Trophoblast cell (in vitro differentiated cells and primary cell): ENCODE results near the gene LMOD2.

Experiments
- DNase-seq, 2 donors: peaks; one replicate each; pipeline ENCODE4 v3.0.0-alpha.2; 2016
- H2AFZ ChIP-seq: 2 replicates; pipeline ENCODE4 v1.6.1; 2013; ENCODE audit warnings: low read length, moderate library complexity, mild to moderate bottlenecking; ENCODE audit not compliant: insufficient read depth, poor library complexity
- H2AK5ac ChIP-seq: 2 replicates; pipeline ENCODE4 v1.6.1; 2013; ENCODE audit warnings: mild to moderate bottlenecking, low read length
- H2BK120ac ChIP-seq: 2 replicates; pipeline ENCODE4 v1.6.1; 2013; ENCODE audit warnings: low read length, mild to moderate bottlenecking, moderate library complexity; ENCODE audit not compliant: insufficient read depth, poor library complexity
- H2BK12ac ChIP-seq: 2 replicates; pipeline ENCODE4 v1.6.1; 2013; ENCODE audit warnings: mild to moderate bottlenecking, low read length, moderate library complexity
- H2BK5ac ChIP-seq: 2 replicates; pipeline ENCODE4 v1.6.1; 2013; ENCODE audit warnings: low read length, low read depth, moderate library complexity, mild to moderate bottlenecking; ENCODE audit not compliant: poor library complexity
- H3K14ac ChIP-seq: 2 replicates; pipeline ENCODE4 v1.6.1; 2013; ENCODE audit warnings: mild to moderate bottlenecking, low read length
- H3K18ac ChIP-seq: 2 replicates; pipeline ENCODE4 v1.6.1; 2013; ENCODE audit warnings: mild to moderate bottlenecking, low read length
- H3K23ac ChIP-seq: 2 replicates; pipeline ENCODE4 v1.6.1; 2013; ENCODE audit warnings: low read length
- H3K27ac ChIP-seq: 2 replicates; pipeline ENCODE4 v1.5.1; 2013; ENCODE audit warnings: low read depth, mild to moderate bottlenecking, inconsistent platforms, low read length, moderate library complexity
- H3K27me3 ChIP-seq: 2 replicates; pipeline ENCODE4 v1.6.1; 2013; ENCODE audit warnings: inconsistent platforms, mild to moderate bottlenecking, low read length, moderate library complexity; ENCODE audit not compliant: insufficient read depth
- H3K36me3 ChIP-seq, 2 experiments: 1 replicate in 1 of 2; 2 replicates in 1 of 2; pipeline ENCODE4 v1.6.1; 2013; ENCODE audit warnings: low read length in 2 of 2, mild to moderate bottlenecking in 2 of 2, moderate library complexity in 1 of 2; ENCODE audit not compliant: insufficient read depth in 2 of 2, control insufficient read depth in 1 of 2
- H3K4ac ChIP-seq: 2 replicates; pipeline ENCODE4 v1.6.1; 2013; ENCODE audit warnings: low read depth, mild to moderate bottlenecking, low read length, moderate library complexity
- H3K4me1 ChIP-seq, 2 experiments: 1 replicate in 1 of 2; 2 replicates in 1 of 2; pipeline ENCODE4 v1.6.1; 2013; ENCODE audit warnings: low read length in 2 of 2, mild to moderate bottlenecking in 2 of 2, moderate library complexity in 1 of 2; ENCODE audit not compliant: insufficient read depth in 2 of 2, control insufficient read depth in 1 of 2
- H3K4me2 ChIP-seq: 2 replicates; pipeline ENCODE4 v1.6.1; 2013; ENCODE audit warnings: inconsistent platforms, mild to moderate bottlenecking, low read length, moderate library complexity
- H3K4me3 ChIP-seq: 2 replicates; pipeline ENCODE4 v1.5.1; 2013; ENCODE audit warnings: mild to moderate bottlenecking, low read depth, low read length, inconsistent platforms
- H3K79me1 ChIP-seq: one replicate; pipeline ENCODE4 v1.6.1; 2013; ENCODE audit warnings: low read length
- H3K79me2 ChIP-seq: 2 replicates; pipeline ENCODE4 v1.6.1; 2013; ENCODE audit warnings: low read length, mild to moderate bottlenecking; ENCODE audit not compliant: control insufficient read depth, insufficient read depth, poor library complexity
- H3K9ac ChIP-seq: 2 replicates; pipeline ENCODE4 v1.6.1; 2013; ENCODE audit warnings: mild to moderate bottlenecking, low read length
- H3K9me3 ChIP-seq: 2 replicates; pipeline ENCODE4 v1.6.1; 2013; ENCODE audit warnings: low read depth, mild to moderate bottlenecking, control low read depth, inconsistent platforms, low read length; ENCODE audit not compliant: insufficient read depth
- H4K12ac ChIP-seq: 2 replicates; pipeline ENCODE4 v1.6.1; 2013; ENCODE audit warnings: low read depth, mild to moderate bottlenecking, low read length, moderate library complexity
- H4K8ac ChIP-seq: 2 replicates; pipeline ENCODE4 v1.6.1; 2013; ENCODE audit warnings: low read depth, mild to moderate bottlenecking, low read length, moderate library complexity
- H4K91ac ChIP-seq: one replicate; pipeline ENCODE4 v1.6.1; 2013; ENCODE audit warnings: low read depth, mild to moderate bottlenecking, low read length, moderate library complexity
- WGBS: extraction: QIAGEN DNeasy Blood & Tissue Kit; methylation state at CpG from one replicate; pipeline ENCODE4 v1.1.7; 2013; ENCODE audit warnings: missing lambda C conversion rate; ENCODE audit not compliant: insufficient read length, insufficient coverage; ENCODE audit errors: extremely low coverage; 5-methylcytosine and 5-hydroxymethylcytosine counted together

LMOD2 gene

DNA sequence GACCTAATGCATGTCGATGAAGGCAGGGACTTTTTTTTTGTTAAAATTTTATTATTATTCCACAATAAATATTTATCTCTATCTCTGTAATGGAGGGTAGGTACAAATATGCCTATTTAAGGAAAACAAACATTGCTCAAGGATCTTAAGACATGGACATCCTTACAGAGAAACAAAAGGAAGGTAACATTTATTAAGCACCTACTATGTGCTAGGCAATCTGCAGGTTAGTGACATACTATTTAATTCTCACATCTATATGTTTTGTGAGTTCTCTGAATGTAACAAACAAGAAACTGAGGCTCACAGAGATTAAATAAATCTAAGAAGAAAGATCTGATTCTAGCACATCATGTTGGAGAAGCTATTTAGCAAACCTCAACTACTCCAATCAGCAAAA, 32.1 kb downstream of the LMOD2 start:
- Histone ChIP-seq H3K9me3 (no peaks in the 10 kb centered on the region), H3K23ac (no peak overlapping the region), H4K91ac (no peak overlapping the region), H2BK12ac (no peak overlapping the region), H3K14ac (no peak overlapping the region), H4K12ac (no peak overlapping the region), H3K4ac (no peak overlapping the region), H4K8ac (no peak overlapping the region), H2BK5ac (no peak overlapping the region), H3K27me3 (no peaks in the 10 kb centered on the region), H3K4me2 (no peak overlapping the region), H3K36me3 (peaks cover 5 to 9% of the 10 kb centered on the region in 2 experiments), H3K27ac (no peak overlapping the region), H2BK120ac (no peak overlapping the region), H3K4me3 (no peak overlapping the region), H3K18ac (no peak overlapping the region), H3K4me1 (no peaks in the 10 kb centered on the region), H3K79me1 (no peaks in the 10 kb centered on the region), H3K9ac (no peak overlapping the region), H2AFZ (no peak overlapping the region), H3K79me2 (no peaks in the 10 kb centered on the region), H2AK5ac (no peak overlapping the region)
- DNase-seq: no peak
- no CpG with 5 or more reads among the region's 1 CpG for WGBS

DNA sequence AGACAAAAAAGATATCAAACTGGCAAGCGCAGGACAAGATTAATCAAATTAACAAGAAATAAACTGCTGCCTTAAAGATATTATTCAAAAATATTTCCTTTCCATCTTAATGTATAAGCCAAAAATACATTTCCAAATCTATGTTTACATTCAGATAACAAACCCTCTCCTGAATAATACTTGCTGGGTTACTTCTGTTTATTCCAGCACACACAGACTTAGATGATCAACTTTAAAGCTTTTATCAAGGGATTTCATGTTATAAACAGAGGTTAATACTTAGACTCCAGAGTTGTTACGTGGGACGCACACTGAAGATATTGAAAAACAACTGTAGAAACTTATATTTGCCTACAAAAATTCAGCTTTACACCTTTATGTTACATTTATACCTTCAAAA, 33.6 kb downstream of the LMOD2 start:
- Histone ChIP-seq H3K79me1 (no peaks in the 10 kb centered on the region), H3K79me2 (no peaks in the 10 kb centered on the region), H2BK120ac (no peak overlapping the region), H3K4me1 (no peaks in the 10 kb centered on the region), H4K91ac (no peak overlapping the region), H2BK5ac (no peak overlapping the region), H2BK12ac (no peak overlapping the region), H3K4ac (no peak overlapping the region), H3K36me3 (peaks cover 5 to 9% of the 10 kb centered on the region in 2 experiments), H2AK5ac (no peak overlapping the region), H3K9me3 (no peaks in the 10 kb centered on the region), H3K27me3 (no peaks in the 10 kb centered on the region), H3K14ac (no peak overlapping the region), H3K23ac (no peak overlapping the region), H3K27ac (no peak overlapping the region), H3K9ac (no peak overlapping the region), H4K8ac (no peak overlapping the region), H3K4me3 (no peak overlapping the region), H2AFZ (no peak overlapping the region), H3K4me2 (no peak overlapping the region), H3K18ac (no peak overlapping the region), H4K12ac (no peak overlapping the region)
- no peak for DNase-seq
- WGBS: no CpG with 5 or more reads among the region's 3 CpGs

DNA sequence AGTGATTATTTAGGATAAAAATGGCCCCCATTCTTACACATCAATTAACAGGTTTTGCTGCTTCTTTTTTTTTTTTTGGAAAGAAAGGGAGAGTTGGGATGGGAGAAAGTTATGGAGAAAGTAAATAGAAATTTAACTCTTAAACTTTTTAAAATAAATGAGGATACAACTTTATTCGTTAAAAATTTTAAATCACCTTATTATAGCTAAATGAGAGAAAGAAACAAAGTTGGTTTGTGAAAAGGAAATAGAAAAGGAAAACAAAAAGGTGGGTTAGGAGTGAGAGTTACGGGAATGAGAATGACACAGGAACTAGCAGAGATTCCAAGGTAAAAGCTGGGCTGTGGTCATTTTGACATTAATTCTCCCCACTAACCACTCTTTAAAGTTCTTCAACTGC, 34.9 kb downstream of the LMOD2 start:
- WGBS: 100% methylated on average over 1 of the region's 2 CpGs

DNA sequence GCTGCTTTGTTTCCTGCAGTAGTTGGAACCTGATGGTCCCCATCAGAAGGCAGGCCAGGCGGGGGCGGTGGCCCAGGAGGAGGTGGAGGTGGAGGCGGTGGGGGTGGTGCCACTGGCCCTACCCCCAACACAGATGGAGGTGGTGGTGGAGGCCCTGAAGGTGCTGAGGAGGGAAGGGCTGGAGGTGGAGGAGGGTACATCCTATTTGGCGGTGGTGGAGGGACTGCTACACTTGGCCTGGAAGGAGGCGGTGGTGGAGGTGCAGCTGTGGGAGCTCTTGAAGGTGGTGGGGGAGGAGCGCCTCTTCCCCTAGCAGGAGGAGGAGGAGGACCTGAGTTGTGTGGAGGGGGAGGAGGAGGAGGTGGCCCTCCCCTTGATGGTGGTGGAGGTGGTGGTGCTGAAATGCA, 36.8 kb downstream of the LMOD2 start:
- no CpG with 5 or more reads among the region's 6 CpGs for WGBS
- Histone ChIP-seq H2AK5ac (no peak overlapping the region), H4K12ac (no peak overlapping the region), H3K23ac (no peak overlapping the region), H3K36me3 (peaks cover 5 to 9% of the 10 kb centered on the region in 2 experiments), H3K9ac (no peak overlapping the region), H3K4me3 (no peak overlapping the region), H3K9me3 (no peaks in the 10 kb centered on the region), H3K18ac (no peak overlapping the region), H3K4me2 (no peak overlapping the region), H3K14ac (no peak overlapping the region), H3K79me1 (no peaks in the 10 kb centered on the region), H3K4me1 (no peaks in the 10 kb centered on the region), H2BK5ac (no peak overlapping the region), H3K27ac (no peak overlapping the region), H3K79me2 (no peaks in the 10 kb centered on the region), H4K8ac (no peak overlapping the region), H4K91ac (no peak overlapping the region), H2AFZ (no peak overlapping the region), H2BK120ac (no peak overlapping the region), H2BK12ac (no peak overlapping the region), H3K27me3 (no peaks in the 10 kb centered on the region), H3K4ac (no peak overlapping the region)
- DNase-seq: no peak

More for the DNA sequence above, 34.9 kb downstream of the LMOD2 start:
- Histone ChIP-seq H3K79me2 (no peaks in the 10 kb centered on the region), H3K27me3 (no peaks in the 10 kb centered on the region), H3K27ac (no peak overlapping the region), H3K14ac (no peak overlapping the region), H4K12ac (no peak overlapping the region), H3K4ac (no peak overlapping the region), H3K79me1 (no peaks in the 10 kb centered on the region), H2BK5ac (no peak overlapping the region), H2AK5ac (no peak overlapping the region), H4K91ac (no peak overlapping the region), H3K23ac (no peak overlapping the region), H3K4me1 (no peaks in the 10 kb centered on the region), H2AFZ (no peak overlapping the region), H3K18ac (no peak overlapping the region), H3K36me3 (peaks cover 5 to 9% of the 10 kb centered on the region in 2 experiments), H3K9ac (no peak overlapping the region), H2BK120ac (no peak overlapping the region), H3K9me3 (no peaks in the 10 kb centered on the region), H4K8ac (no peak overlapping the region), H2BK12ac (no peak overlapping the region), H3K4me2 (no peak overlapping the region), H3K4me3 (no peak overlapping the region)
- DNase-seq: no peak
